HepG2 (cell line): ENCODE data around the gene ZNF184. TPM values are rescaled to one million over a fixed set of nuclear protein-coding genes. Genes with fewer than 3 reads are reported as not detected.

ENCODE experiments used
- AHR ChIP-seq: IDR thresholded peaks from 2 replicates; pipeline ENCODE4 v1.6.1; 2018; ENCODE audit warnings: missing genetic modification reagents, missing compliant biosample characterization
- ATF2 ChIP-seq: sonication (generic); formaldehyde crosslinking; IDR thresholded peaks from 2 replicates; pipeline ENCODE4 v1.4.0; 2020; ENCODE audit warnings: missing genetic modification reagents
- CREM ChIP-seq, 2 experiments: sonication (generic) in 1 of 2; formaldehyde crosslinking in 1 of 2; IDR thresholded peaks; 2 replicates each; pipeline versions ENCODE4 v1.4.0 to v1.6.1; 2016 to 2020; ENCODE audit warnings: antibody characterized with exemption in 1 of 2, mild to moderate bottlenecking in 1 of 2, missing genetic modification reagents in 1 of 2
- EEA1 ChIP-seq: sonication (generic); formaldehyde crosslinking; IDR thresholded peaks from 2 replicates; pipeline ENCODE4 v1.5.1; 2020; ENCODE audit warnings: mild to moderate bottlenecking, missing genetic modification reagents, borderline replicate concordance
- FOSL1 ChIP-seq: sonication (generic); formaldehyde crosslinking; IDR thresholded peaks from 2 replicates; pipeline ENCODE4 v1.9.0; 2021; ENCODE audit warnings: missing genetic modification reagents, borderline replicate concordance
- GLI4 ChIP-seq: sonication (generic); formaldehyde crosslinking; IDR thresholded peaks from 2 replicates; pipeline ENCODE4 v1.5.1; 2020; ENCODE audit warnings: missing genetic modification reagents, mild to moderate bottlenecking, moderate library complexity, borderline replicate concordance
- GLMP ChIP-seq: sonication (generic); formaldehyde crosslinking; IDR thresholded peaks from 2 replicates; pipeline ENCODE4 v1.9.0; 2021; ENCODE audit warnings: missing genetic modification reagents, mild to moderate bottlenecking, borderline replicate concordance
- HINFP ChIP-seq: sonication (generic); formaldehyde crosslinking; IDR thresholded peaks from 2 replicates; pipeline ENCODE4 v1.4.0; 2020; ENCODE audit warnings: low read depth, mild to moderate bottlenecking, missing genetic modification reagents
- MEF2D ChIP-seq: sonication (generic); formaldehyde crosslinking; IDR thresholded peaks from 2 replicates; pipeline ENCODE4 v1.5.1; 2020; ENCODE audit warnings: mild to moderate bottlenecking, missing genetic modification reagents
- NFYC ChIP-seq: IDR thresholded peaks from 2 replicates; pipeline ENCODE4 v1.6.1; 2016; ENCODE audit warnings: missing genetic modification reagents, missing compliant biosample characterization
- NR3C1 ChIP-seq: sonication (generic); formaldehyde crosslinking; IDR thresholded peaks from 2 replicates; pipeline ENCODE4 v1.4.0; 2020; ENCODE audit warnings: missing genetic modification reagents
- PHF5A ChIP-seq: IDR thresholded peaks from one replicate; pipeline ENCODE4 v1.6.1; 2018; ENCODE audit warnings: low read depth, missing genetic modification reagents; ENCODE audit not compliant: unreplicated experiment
- SRSF4 ChIP-seq: fragments of 200-400 bp; formaldehyde crosslinking; IDR thresholded peaks from one replicate; pipeline ENCODE4 v1.6.1; 2018; ENCODE audit warnings: mild to moderate bottlenecking, low read depth, low read length, moderate library complexity; ENCODE audit not compliant: poor library complexity, severe bottlenecking
- THAP9 ChIP-seq: sonication (generic); formaldehyde crosslinking; IDR thresholded peaks from 2 replicates; pipeline ENCODE4; 2020; ENCODE audit warnings: missing genetic modification reagents, mild to moderate bottlenecking, borderline replicate concordance
- TP53 ChIP-seq: sonication (generic); formaldehyde crosslinking; conservative IDR thresholded peaks from 2 replicates; pipeline ENCODE4 v1.4.0; 2020; ENCODE audit warnings: missing genetic modification reagents
- ZFP37 ChIP-seq: sonication (generic); formaldehyde crosslinking; IDR thresholded peaks from 2 replicates; pipeline ENCODE4 v1.4.0; 2020; ENCODE audit warnings: missing genetic modification reagents, borderline replicate concordance
- ZNF260 ChIP-seq: sonication (generic); formaldehyde crosslinking; IDR thresholded peaks from 2 replicates; pipeline ENCODE4 v1.4.0; 2020; ENCODE audit warnings: missing genetic modification reagents, low read depth, mild to moderate bottlenecking, borderline replicate concordance
- ZNF552 ChIP-seq: sonication (generic); formaldehyde crosslinking; IDR thresholded peaks from 2 replicates; pipeline ENCODE4 v1.9.0; 2022; ENCODE audit warnings: missing genetic modification reagents, mild to moderate bottlenecking, borderline replicate concordance
- polyA plus RNA-seq, 8 experiments: library from polyadenylated mRNA; depleted of rRNA in 3 of 8; stranded (reverse) in 7 of 8; unstranded in 1 of 8; fragments of >200 nt; fragmentation: Illumina TruSeq in 4 of 8; extraction: Trizol in 4 of 8; gene quantifications; 2 replicates each; pipeline versions ENCODE4 v1.2.1 to v1.2.3, GENCODE V29; 2011 to 2016; ENCODE audit warnings: low read depth in 4 of 8, missing spikeins in 1 of 8, mixed read lengths in 1 of 8; ENCODE audit not compliant: insufficient read depth in 1 of 8
- total RNA-seq, 5 experiments: library from RNA; depleted of rRNA; stranded (reverse); fragments of >200 nt; fragmentation: Illumina TruSeq; extraction: Trizol; gene quantifications; 2 replicates each; pipeline ENCODE4 v1.2.3, GENCODE V29; 2016; ENCODE audit warnings: low read depth in 1 of 5
- TF ChIP-seq, protein P1 (sequence below): sonication (generic); formaldehyde crosslinking; IDR thresholded peaks from 2 replicates; pipeline ENCODE4 v1.5.1; 2020; ENCODE audit warnings: missing genetic modification reagents, mild to moderate bottlenecking, borderline replicate concordance

The ZNF184 gene
- total and polyA plus RNA-seq, 2 of the 13 experiments (the other 11 are each of a cell fraction or from before 2014, with no cell fraction given), result 2.1 to 10.1 TPM

- TF ChIP-seq SRSF4, result no peak
- TF ChIP-seq GLI4 (CRISPR knock-in tag), result no peak
- no peak for TF ChIP-seq MEF2D (CRISPR knock-in tag)
- TF ChIP-seq AHR (CRISPR knock-in tag), result no peak
- TF ChIP-seq NR3C1 (CRISPR knock-in tag), result no peak
- TF ChIP-seq ATF2, result peak; percentile 57; the same call in 1 of the 2 replicates
- no peak for TF ChIP-seq EEA1 (CRISPR knock-in tag)
- no peak for TF ChIP-seq ZNF552 (CRISPR knock-in tag)
- TF ChIP-seq THAP9 (CRISPR knock-in tag), result no peak
- no peak; the same call in 1 of the 2 replicates for TF ChIP-seq ZFP37 (CRISPR knock-in tag)
- no peak for TF ChIP-seq GLMP (CRISPR knock-in tag)
- TF ChIP-seq FOSL1, result no peak
- no peak for TF ChIP-seq ZNF260 (CRISPR knock-in tag)
- no peak; the same call in 1 of the 2 replicates for TF ChIP-seq TP53
- peak; percentile 84 for TF ChIP-seq CREM (IDR thresholded peaks at IDR 0.05)
- TF ChIP-seq CREM (CRISPR knock-in tag; IDR thresholded peaks at IDR 0.05), result no peak
- TF ChIP-seq, protein P1, sequence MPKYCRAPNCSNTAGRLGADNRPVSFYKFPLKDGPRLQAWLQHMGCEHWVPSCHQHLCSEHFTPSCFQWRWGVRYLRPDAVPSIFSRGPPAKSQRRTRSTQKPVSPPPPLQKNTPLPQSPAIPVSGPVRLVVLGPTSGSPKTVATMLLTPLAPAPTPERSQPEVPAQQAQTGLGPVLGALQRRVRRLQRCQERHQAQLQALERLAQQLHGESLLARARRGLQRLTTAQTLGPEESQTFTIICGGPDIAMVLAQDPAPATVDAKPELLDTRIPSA (CRISPR knock-in tag), result no peak
- no peak; the same call in 1 of the 2 replicates for TF ChIP-seq NFYC
- no peak for TF ChIP-seq HINFP (CRISPR knock-in tag)
- TF ChIP-seq PHF5A (CRISPR knock-in tag), result no peak
Observed at GRCh38 chr6:27479319-27480182, 6.6 kb upstream of the ZNF184 start (continued).
